GM18858 (cell line): ENCODE measurements around the gene MTARC1.

Experiments
- ATAC-seq: cut with Tn5 transposase; IDR thresholded peaks from one replicate; pipeline ENCODE4 v1.9.1; 2021; ENCODE audit not compliant: unreplicated experiment

The MTARC1 gene

DNA sequence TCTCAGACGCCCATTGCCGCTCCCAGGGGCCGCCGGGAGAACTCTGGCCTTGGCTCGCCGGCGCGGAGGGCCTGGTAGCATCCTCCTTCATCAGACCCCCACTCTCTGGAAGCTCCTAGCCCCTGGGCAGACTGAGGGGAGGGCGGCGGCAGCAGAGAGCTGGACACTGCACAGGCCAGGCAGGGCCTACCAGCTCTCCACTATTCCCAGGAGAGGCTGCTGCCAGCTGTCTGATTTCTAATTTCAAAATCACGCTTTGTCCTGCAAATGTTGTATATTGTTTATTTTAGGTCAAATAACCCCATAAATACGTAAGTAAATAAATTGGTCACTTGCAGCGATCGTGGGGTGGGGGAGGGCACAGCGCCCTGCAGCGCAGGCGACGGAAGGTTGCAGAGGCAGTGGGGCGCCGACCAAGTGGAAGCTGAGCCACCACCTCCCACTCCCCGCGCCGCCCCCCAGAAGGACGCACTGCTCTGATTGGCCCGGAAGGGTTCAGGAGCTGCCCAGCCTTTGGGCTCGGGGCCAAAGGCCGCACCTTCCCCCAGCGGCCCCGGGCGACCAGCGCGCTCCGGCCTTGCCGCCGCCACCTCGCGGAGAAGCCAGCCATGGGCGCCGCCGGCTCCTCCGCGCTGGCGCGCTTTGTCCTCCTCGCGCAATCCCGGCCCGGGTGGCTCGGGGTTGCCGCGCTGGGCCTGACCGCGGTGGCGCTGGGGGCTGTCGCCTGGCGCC lies at the start of gene MTARC1:
Gene MTARC1 (plus strand): TSS at position 577 of the 732 bp plus-strand sequence. CDS start 32 bp downstream, at position 609.
- ATAC-seq, result peak; percentile 55

DNA sequence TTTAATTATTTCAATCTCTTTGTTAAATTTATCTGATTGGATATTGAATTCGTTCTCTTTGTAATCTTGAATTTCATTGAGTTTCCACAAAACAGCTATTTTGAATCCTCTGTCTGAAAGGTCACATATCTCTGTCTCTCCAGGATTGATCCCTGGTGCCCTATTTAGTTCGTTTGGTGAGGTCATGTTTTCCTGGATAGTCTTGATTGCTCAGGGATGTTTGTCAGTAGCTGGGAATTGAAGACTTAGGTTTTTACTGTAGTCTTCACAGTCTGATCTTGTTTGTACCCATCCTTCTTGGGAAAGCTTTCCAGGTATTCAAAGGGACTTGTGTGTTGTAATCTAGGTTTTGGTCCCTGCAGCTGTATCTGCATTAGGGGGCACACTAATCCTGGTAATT lies 45.4 kb upstream of the MTARC1 start:
- no peak for ATAC-seq

DNA sequence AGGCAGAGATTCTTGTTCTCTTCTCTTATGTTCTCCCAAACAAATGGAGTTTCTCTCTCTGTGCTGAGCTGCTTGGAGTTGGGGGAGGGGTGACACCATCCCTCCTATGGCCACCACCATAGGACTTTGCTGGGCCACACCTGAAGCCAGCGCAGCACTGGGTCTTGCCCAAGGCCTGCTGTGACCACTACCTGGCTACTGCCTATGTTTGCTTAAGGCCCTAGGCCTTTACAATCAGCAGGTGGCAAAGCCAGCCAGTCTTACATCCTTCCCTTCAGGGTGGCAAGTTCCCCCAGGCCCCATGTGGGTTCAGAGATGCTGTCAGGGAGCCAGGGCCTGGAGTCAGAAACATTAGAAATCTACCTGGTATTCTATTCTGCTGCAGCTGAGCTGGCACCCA lies 44.9 kb upstream of the MTARC1 start:
- no peak for ATAC-seq

DNA sequence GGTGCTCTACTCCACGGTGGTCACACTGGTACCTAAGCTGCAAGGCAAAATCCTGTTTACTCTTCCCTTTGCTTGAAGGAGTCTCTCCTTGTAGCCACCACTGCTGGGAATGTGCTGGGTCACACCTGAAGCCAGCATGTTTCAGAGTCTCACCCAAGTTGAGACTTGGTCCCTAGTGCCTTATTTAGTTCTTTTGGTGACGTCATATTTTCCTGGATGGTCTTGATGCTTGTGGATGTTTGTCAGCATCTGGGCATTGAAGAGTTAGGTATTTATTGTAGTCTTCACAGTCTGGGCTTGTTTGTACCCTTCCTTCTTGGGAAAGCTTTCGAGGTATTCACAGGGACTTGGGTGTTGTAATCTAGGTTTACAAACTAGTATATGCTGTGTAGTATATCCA lies 44.2 kb upstream of the MTARC1 start:
- no peak for ATAC-seq

DNA sequence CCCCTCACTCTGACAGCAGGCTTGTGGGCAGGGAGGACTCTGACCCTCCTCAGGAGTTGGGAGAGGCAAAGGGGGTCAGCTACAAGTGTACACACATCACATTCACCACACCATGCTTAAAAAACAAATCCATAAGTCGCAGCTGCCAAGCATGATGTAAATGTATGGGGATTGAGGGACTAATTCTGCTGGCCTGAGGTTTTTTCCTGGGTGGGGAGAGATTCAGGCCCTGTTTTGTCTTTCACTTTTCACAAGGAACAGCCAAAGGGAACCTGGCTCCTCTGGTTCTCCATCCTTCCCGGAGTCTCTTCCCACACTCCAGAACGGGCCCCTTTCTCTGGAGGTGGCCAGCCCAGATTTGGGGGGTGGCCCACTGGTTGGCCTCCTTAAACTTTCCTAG lies 39.9 kb upstream of the MTARC1 start:
- no peak for ATAC-seq

DNA sequence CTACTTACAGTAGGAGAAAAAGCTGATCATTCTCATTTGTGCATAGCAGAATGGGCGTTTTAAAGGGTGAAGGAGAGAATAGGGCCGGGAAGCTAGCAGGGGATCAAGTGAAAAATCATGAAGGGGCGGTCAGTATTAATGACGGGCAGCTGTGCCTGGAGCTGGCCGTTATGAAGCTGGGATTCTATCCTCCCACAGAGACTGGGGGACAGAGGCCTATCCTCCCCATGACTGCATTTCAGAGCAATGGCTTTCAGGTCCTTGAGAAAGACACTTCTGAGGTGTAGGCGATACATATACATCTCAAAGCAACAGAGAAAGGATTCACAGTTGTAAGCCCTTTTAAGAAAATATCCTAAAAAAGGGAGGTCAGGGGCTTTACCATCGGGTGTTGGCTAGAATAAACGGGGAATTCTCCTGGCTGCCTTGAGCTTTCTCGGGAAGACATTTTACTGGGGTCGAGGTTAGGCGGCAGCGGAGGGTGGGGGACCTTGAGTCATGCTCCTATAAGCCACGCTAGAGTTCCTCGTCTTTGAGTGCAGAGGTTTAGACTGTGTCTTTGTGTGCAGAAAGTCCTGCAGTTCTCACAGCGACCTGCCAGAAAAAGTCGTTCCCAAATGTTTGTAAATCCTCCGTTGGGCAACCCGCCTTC lies 39.1 kb upstream of the MTARC1 start:
- no peak for ATAC-seq

DNA sequence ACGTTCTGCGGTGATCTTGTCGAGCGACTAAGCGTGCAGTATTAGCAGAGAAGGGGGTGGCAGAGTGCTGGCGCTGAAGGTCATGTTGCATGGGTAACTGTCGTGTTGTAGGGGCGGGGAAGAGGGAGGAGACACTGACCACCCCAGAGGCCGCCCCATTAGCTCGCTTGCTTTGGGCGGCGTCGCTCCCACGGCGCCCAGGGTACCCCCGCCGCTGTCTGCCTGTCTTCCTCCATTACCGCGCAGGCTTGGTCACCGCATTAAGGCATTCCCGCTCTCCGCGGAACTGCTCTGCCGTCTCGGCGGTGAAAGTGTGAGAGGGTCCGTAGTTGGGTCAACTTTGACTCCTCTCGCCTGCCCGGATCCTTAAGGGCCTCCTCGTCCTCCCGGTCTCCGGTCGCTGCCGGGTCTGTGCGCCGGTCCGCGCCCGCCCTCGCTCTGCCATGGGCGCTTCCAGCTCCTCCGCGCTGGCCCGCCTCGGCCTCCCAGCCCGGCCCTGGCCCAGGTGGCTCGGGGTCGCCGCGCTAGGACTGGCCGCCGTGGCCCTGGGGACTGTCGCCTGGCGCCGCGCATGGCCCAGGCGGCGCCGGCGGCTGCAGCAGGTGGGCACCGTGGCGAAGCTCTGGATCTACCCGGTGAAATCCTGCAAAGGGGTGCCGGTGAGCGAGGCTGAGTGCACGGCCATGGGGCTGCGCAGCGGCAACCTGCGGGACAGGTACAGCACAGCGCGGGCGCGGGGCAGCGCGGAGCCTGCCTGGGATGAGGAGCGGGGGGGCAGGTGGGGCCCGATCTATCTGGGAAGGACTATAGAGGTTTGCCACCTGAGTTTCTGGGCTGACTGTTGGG lies 38.4 kb upstream of the MTARC1 start, which contains the start of gene MTARC2:
Gene MTARC2 (plus strand): TSS at position 234 of the 846 bp plus-strand sequence. CDS start 210 bp downstream, at position 444.
- ATAC-seq, result peak; percentile 86

GRCh38 chr1:220748936-220749335 lies 37.8 kb upstream of the MTARC1 start:
- no peak for ATAC-seq

DNA sequence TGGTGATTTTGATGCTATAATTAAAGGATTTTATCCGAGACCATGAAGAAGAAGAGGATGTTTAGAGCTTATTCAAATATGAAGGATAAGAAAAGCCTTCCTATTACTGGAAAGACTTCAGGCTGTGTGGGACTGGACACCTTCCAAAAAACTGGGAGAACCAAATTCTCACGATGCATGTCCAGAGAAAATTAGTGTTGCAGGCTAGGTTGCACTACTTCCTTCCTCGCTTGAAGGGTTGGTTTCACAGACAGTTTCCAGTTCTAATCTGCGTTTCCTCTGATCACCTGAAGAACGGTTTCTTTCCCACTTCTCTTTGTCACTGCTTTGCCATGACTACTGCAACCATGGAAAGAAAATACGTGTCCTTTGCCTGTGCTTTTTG lies 36.6 kb upstream of the MTARC1 start:
- no peak for ATAC-seq

GRCh38 chr1:220751111-220751510 lies 35.6 kb upstream of the MTARC1 start:
- ATAC-seq, result no peak

GRCh38 chr1:220754212-220754917 lies 32.3 kb upstream of the MTARC1 start:
- ATAC-seq, result no peak

DNA sequence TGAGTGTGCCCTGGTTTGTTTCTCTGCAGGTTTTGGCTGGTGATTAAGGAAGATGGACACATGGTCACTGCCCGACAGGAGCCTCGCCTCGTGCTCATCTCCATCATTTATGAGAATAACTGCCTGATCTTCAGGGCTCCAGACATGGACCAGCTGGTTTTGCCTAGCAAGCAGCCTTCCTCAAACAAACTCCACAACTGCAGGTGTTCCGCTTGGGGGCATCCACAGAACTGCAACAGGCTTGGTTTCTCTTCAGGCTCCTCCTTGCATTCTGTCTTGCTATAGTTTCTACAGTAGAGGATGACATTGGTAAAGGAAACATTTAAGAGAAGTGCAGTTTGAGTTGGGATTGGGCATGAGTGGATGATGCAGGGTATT lies 31.8 kb upstream of the MTARC1 start:
- ATAC-seq, result no peak

GRCh38 chr1:220755309-220755708 lies 31.4 kb upstream of the MTARC1 start:
- no peak for ATAC-seq

DNA sequence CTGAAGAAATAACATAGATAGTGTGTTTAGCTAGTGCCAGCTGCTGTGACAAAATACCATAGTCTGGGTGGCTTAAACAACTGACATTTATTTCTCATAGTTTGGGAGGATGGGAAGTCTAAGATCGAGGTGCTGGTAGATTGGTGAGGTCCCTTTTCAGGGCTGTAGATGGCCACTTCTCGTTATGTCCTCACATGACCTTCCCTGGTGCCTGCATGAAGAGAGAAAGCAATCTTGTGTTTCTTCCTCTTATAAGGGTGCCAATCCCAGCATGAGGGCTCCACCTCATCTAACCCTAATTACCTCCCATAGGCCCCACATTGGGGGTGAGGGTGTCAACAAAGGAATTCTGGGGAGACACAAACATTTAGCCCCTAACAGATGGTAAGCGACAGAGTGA lies 29.3 kb upstream of the MTARC1 start:
- no peak for ATAC-seq

GRCh38 chr1:220759147-220759546 lies 27.6 kb upstream of the MTARC1 start:
- ATAC-seq, result no peak

- ATAC-seq, result no peak
Measured at GRCh38 chr1:220761688-220762427, 24.9 kb upstream of the MTARC1 start.

DNA sequence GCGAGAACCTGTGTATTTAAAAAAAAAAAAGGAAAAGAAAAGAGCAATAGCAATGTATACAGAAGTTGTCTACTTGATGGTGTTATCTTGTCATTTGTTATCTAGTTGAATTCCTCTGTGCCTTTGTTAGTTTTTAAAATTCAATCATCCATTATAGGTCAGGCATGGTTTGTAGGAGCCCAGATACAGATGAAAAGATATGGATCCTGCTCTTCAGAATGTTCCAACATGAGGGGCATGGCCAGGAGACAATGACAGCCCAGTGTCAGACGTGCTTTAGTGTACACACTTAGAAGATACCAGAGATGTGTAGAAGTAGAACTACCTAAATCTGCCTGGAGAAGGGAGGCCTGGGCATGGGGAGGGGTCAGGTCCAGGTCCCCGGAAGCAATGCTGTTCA lies 22.0 kb upstream of the MTARC1 start:
- no peak for ATAC-seq

- ATAC-seq, result no peak
Measured at GRCh38 chr1:220767312-220768125, 19.2 kb upstream of the MTARC1 start.

GRCh38 chr1:220768126-220768601 lies 18.5 kb upstream of the MTARC1 start:
- no peak for ATAC-seq
